Hippocampal formation (tissue), 2 donors: Measurements from ENCODE around the gene ACAD10.

Experiments
- DNase-seq, 2 donors: peaks; one replicate each; lab custom pipeline; 2025; lab: John Stamatoyannopoulos, UW

ACAD10 gene

GRCh38 chr12:111776836-111777344 lies 91.0 kb downstream of the ACAD10 start:
- DNase-seq, result no peak

DNA sequence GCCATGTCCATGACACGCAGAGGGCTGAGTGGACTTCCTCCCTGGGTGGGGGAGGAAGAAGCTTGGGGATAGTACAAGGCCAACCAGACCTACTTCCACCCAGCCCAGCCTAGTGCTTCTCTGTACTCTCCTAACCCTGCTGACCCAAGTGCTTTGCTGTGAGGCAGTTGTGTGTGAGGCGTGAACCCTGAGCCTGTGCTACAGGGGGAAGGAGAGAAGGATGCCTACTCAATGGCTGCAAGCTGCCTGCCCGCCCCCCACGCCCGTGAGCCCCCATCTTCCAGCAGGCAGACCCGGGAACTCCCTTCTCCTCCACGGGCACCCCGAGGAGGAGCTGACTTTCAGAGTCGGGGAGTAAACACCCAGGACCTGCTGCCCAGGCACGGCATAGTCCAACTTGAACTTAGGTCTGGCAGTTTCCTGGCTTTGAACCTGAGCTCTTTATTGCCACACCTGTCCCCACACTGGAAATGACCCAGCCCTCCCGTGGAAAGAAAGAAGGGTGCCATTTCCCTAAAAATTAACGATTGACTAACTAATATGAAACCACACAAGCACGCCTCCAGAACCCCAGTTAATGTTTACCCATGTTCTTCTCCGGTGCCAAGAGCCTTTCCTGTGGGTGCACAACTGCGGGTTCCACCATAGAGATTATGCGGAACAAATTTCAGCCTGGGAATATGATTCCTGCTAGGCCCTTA lies 91.6 kb downstream of the ACAD10 start:
- peak in 1 of 2 donors; percentile 36 for DNase-seq

DNA sequence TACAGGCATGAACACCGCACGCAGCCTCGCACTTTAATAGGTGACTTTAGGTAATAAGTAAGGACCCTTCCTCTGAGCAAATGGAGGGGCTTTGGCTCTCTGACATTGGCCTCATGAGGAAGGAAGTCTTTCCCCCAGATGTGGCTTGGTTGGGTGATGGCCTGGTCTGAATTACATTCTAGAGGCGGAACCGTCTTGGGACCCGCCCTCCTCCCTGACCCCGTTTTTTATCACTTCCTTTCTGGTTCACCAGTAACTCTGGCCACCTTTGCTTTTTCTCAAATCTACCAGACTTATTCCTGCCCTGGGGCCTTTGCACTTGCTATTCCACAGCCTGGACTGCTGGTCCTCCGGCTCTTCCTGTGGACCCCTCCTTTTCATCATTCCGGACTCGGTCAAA lies 94.3 kb downstream of the ACAD10 start:
- DNase-seq, result no peak

DNA sequence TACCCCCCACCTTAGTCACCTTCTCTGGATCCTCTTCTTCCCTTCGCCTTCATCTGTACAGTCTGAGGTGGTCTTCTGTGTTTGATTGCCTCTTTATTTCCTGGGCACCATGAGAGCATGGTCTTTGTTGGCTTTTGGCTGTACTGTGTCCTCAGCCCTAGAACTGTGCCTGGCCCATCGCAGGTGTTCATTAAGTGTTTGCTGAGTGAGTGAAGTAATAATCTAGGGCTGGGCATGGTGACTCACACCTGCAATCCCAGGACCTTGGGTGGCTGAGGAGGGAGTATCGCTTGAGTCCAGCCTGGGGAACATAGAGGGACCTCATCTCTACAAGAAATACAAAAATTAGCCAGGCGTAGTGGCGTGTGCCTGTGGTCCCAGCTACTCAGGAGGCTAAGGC lies 94.8 kb downstream of the ACAD10 start:
- DNase-seq, result no peak

DNA sequence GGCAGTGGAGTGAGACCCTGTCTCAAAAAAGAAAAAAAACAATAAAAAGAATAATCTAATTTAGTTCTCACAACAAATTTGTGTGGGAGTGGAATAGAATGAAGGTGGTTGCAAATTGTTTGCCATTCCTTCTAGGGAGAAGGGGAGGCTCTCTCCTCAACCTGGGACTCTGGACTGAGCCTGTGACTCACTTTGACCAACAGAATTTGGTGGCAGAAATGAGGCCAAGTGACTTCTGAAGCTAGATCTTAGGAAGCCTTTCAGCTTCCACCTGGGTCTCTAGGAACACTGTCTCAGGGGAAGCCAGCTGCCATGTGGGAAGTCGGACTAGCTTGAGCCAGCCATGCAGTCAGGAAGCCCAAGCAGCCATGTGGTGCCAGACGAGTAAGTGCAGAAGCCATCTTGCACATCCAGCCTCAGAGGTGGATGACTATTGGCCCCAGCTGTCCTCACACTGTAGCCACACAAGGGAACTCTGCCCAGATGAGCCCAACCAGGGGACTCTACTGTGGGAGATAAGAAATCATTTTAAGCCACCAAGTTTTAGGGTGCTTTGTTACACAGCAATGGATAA lies 95.3 kb downstream of the ACAD10 start:
- DNase-seq, result no peak

- DNase-seq, result no peak
These were observed 97.2 kb downstream of the ACAD10 start for GRCh38 chr12:111783046-111783445.

DNA sequence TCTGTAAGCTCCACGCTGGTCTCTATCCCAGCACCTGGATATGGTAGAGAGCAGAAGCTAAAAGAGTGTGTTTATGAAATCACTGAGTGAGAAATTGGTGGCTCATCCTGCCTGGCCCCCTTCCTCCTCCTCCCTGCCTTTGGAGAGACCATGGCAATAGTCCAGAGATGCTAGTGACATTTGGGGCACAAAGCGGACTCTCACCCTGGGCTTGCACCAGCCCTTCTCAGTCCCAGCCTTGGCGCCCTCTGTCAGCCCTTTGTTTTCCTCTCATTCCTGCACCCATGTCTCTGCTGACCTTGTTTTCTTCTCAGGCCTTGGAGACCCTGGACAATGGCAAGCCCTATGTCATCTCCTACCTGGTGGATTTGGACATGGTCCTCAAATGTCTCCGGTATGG lies 99.1 kb downstream of the ACAD10 start:
- no peak for DNase-seq

GRCh38 chr12:111785651-111786050 lies 99.8 kb downstream of the ACAD10 start:
- no peak for DNase-seq

- DNase-seq, result peak; percentile 12 to 25
These were observed 102.4 kb downstream of the ACAD10 start for GRCh38 chr12:111788178-111788654.

- no peak for DNase-seq
These were observed 103.9 kb downstream of the ACAD10 start for GRCh38 chr12:111789779-111790178.

GRCh38 chr12:111791507-111791906 lies 105.7 kb downstream of the ACAD10 start:
- DNase-seq, result no peak

DNA sequence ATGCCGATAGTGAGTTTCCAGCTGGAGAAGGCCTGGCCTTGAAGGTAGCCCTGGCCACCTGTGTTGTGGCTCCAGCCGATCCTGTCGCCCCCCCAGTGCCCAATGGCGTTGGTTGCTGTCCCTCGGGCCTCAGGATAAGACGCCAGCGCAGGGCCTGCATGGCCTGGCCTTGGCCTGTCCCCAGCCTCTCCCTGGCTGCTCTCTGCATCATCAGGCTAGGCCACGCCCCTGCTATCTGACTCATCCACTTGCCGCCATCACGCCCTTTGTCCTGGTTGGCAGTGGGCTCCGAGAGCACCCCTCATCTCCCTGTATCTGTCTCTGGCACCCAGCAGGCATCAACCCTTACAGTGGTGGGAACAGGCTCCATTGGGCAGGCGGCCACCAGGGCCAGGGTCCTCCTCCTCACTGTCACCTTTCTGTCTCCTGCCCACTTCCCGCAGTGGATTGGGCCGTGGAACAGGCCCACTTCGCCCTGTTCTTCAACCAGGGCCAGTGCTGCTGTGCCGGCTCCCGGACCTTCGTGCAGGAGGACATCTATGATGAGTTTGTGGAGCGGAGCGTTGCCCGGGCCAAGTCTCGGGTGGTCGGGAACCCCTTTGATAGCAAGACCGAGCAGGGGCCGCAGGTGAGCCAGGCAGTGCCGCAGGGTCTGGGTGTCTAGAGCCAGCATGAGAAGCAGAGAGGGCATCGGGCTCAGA lies 106.5 kb downstream of the ACAD10 start:
- no peak for DNase-seq

DNA sequence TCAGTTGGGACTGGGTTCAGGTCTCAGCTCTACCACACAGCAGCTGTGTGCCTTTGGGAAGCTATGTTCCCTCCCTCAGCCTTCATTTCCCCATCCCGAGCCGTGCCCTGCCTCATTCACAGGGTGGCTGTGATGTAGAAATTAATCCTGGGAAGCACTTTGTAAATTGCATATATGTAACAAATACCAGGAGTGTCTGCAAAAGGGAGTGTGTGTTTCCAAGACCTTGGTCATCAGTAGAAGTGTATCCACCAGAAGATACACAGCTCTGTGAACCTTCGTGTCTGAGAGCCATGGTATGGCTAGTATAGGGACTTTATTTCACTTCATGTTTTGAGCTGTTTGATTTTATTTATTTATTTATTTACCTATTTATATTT lies 107.0 kb downstream of the ACAD10 start:
- DNase-seq, result no peak

DNA sequence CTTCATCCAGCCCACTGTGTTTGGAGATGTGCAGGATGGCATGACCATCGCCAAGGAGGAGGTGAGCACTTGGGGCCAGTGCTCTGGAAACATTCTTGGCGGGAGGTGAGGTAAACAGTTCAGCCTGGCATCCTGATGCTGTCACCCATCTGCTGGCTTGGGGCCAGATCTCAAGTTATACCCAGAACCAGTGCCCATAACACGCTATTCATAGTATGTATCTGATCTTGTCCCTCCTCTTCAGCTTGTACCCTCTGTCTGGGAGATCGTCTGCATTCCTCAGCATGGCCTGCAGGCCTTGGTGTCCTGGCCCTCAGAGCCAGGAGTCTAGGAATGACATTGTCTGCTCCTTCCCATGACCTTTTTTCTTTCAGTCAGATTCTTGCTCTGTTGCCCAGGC lies 112.3 kb downstream of the ACAD10 start:
- no peak for DNase-seq

- no peak for DNase-seq
These were observed 113.9 kb downstream of the ACAD10 start for GRCh38 chr12:111799758-111800157.

DNA sequence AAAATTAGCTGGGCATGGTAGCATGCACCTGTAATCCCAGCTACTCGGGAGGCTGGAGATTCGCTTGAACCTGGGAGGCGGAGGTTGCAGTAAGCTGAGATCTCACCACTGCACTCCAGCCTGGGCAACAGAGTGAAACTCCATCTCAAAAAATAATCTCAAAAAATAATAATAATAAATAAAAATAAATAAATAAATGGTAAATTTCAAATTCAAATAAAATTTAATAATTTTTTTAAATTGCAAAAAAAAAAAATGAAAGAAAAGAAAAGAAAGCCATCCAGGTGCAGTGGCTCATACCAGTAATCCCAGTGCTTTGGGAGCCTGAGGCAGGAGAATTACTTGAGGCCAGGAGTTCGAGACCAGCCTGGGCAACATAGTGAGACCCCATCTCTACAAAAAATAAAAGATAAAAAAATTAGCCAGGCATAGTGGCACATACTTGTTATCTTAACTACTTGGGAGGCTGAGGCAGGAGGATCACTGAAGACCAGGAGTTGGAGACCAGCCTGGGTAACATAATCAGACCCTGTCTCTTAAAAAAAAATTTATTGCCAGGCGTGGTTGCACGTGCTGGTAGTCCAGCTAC lies 117.3 kb downstream of the ACAD10 start:
- DNase-seq, result no peak

DNA sequence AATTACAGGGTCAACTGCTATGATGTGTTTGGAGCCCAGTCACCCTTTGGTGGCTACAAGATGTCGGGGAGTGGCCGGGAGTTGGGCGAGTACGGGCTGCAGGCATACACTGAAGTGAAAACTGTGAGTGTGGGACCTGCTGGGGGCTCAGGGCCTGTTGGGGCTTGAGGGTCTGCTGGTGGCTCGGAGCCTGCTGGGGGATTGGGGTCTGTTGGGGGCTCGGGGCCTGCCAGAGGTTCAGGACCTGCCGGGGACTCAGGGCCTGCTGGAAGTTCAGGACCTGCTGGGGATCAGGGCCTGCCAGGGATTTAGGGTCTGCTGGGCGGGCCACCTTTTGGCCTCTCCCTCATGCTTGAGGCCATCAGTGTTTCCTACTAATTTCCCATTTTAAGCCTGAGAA lies 118.0 kb downstream of the ACAD10 start:
- no peak for DNase-seq

DNA sequence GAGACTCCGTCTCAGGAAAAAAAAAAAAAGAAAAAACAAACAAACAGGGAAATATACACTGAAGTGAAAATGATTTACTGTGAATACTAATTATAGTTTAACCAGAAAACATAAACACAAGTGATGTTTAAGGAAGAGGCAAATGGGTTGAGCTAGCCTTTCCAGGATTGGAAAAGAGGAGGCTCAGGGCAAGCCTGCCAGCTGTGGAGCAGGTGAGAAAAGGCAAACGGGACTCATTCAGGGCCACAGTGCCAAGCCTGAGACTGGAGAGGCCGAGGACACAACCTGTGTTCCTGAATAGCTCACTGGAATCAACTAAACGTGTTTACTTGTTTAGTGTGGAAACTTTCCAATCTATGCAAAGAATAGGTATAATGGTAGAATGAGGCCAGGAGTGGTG lies 120.5 kb downstream of the ACAD10 start:
- DNase-seq, result no peak
